ENCODE data around the gene LRRC37B. TPM values are rescaled to one million over a fixed set of nuclear protein-coding genes. Genes with fewer than 3 reads are reported as not detected.

The LRRC37B gene
- total RNA-seq, 1 experiment from 2014 or later = 8.8 TPM

- TF ChIP-seq CTCF (IDR thresholded peaks at IDR 0.05 in 2 of 3, conservative IDR thresholded peaks at IDR 0.05 in 1 of 3; ENCODE audit: borderline replicate concordance in 1 of 3, insufficient read depth in 1 of 3, low read depth in 2 of 3, low read length in 2 of 3) (no peak), REST (IDR thresholded peaks at IDR 0.05; ENCODE audit: low read depth) (no peak), JUND (IDR thresholded peaks at IDR 0.05) (no peak), MAX (IDR thresholded peaks at IDR 0.05) (no peak), YY1 (IDR thresholded peaks at IDR 0.05; ENCODE audit: extremely low read depth, insufficient replicate concordance, low read depth, low read length) (no peak)
- Histone ChIP-seq H3K4me2 (ENCODE audit: low read length) (no peak overlapping the region), H3K27ac (ENCODE audit: low read depth, low read length) (no peak overlapping the region), H3K4me1 (ENCODE audit: control insufficient read depth in 1 of 2, insufficient read depth in 2 of 2, low read length in 2 of 2) (no peaks in the 10 kb centered on the region), H3K9ac (ENCODE audit: low read length) (no peak overlapping the region), H2AFZ (ENCODE audit: low read depth, low read length, poor library complexity, severe bottlenecking) (no peak overlapping the region), H3K4me3 (replicated peaks in 1 of 2; ENCODE audit: low read depth in 1 of 2, low read length in 2 of 2) (no peak overlapping the region), H3K9me2 (ENCODE audit: insufficient read depth) (no peaks in the 10 kb centered on the region), H3K9me3 (ENCODE audit: control insufficient read depth in 1 of 2, insufficient read depth in 1 of 2, low read depth in 1 of 2, low read length in 2 of 2) (no peaks in the 10 kb centered on the region), H4K20me1 (ENCODE audit: insufficient read depth) (no peaks in the 10 kb centered on the region), H3K79me2 (ENCODE audit: insufficient read depth, low read length) (no peaks in the 10 kb centered on the region), H3K27me3 (ENCODE audit: insufficient read depth, low read length) (no peaks in the 10 kb centered on the region), H3K36me3 (ENCODE audit: control insufficient read depth in 1 of 2, insufficient read depth in 2 of 2, low read length in 2 of 2) (no peaks in the 10 kb centered on the region)
- POLR2A ChIA-PET = no interaction called here
- RAD21 ChIA-PET (ENCODE audit: low non-redundant PET in 1 of 2, low total read pairs in 2 of 2, uncharacterized antibody in 2 of 2, unreplicated experiment in 2 of 2) = no interaction called here
- intact Hi-C loops (cut with micrococcal nuclease) = no loop called here
- no TSS peak for BruUV-seq (replicated peaks)
- CTCF ChIA-PET = no interaction called here
- ATAC-seq = no peak
- no peak for DNase-seq (ENCODE audit: low read depth, low spot score)
Measured at GRCh38 chr17:32102646-32103186, 95.5 kb downstream of the LRRC37B start.

Other genes with a start within 250 kb of the LRRC37B start
- 52.4 TPM for gene COPRS, start 148.1 kb upstream of the LRRC37B start, total RNA-seq (2021; ENCODE audit: unreplicated experiment)
- gene UTP6, start 105.7 kb upstream of the LRRC37B start, total RNA-seq (2021; ENCODE audit: unreplicated experiment) = 73.0 TPM
- 44.9 TPM for gene SUZ12, start 70.4 kb upstream of the LRRC37B start, total RNA-seq (2021; ENCODE audit: unreplicated experiment)
- 33.3 TPM for gene RHOT1, start 135.1 kb downstream of the LRRC37B start, total RNA-seq (2021; ENCODE audit: unreplicated experiment)

All from HCT116 (cell line).